BJ (cell line): ENCODE data around the gene GON7. TPM values are rescaled to one million over a fixed set of nuclear protein-coding genes. Genes with fewer than 3 reads are reported as not detected.
A peak's percentile ranks its signal among the peaks of the same experiment; 100 is the strongest.

Experiments
- CTCF ChIA-PET: fragments of 350-600 bp; formaldehyde crosslinking; extraction: SDS; loops from one replicate; lab custom pipeline; 2021; ENCODE audit warnings: antibody characterized with exemption, inconsistent platforms; lab: Yijun Ruan, JAX
- POLR2A ChIA-PET: fragments of 300-600 bp; sonication (Branson Sonifier 250); formaldehyde crosslinking; extraction: SDS; loops from one replicate; lab custom pipeline; 2021; ENCODE audit warnings: antibody characterized with exemption; lab: Charles Lee
- DNase-seq: peaks from one replicate; pipeline ENCODE4 v3.0.0-alpha.2; 2011; ENCODE audit warnings: low read depth
- H3K27me3 ChIP-seq: 2 replicates; pipeline ENCODE4 v1.6.0; 2011; ENCODE audit warnings: low read length; ENCODE audit not compliant: control insufficient read depth, insufficient read depth
- H3K36me3 ChIP-seq: 2 replicates; pipeline ENCODE4 v1.5.1; 2011; ENCODE audit warnings: low read length; ENCODE audit not compliant: control insufficient read depth, insufficient read depth
- H3K4me3 ChIP-seq: 2 replicates; pipeline ENCODE4 v1.5.1; 2011; ENCODE audit warnings: low read depth, mild to moderate bottlenecking, control low read depth, low read length
- CTCF ChIP-seq: IDR thresholded peaks from 2 replicates; pipeline ENCODE4 v1.5.1; 2011; ENCODE audit warnings: low read depth, mild to moderate bottlenecking, control low read depth, inconsistent platforms, low read length, moderate library complexity; ENCODE audit not compliant: insufficient read depth
- polyA plus RNA-seq: library from polyadenylated mRNA; depleted of rRNA; stranded (reverse); fragments of >200 nt; gene quantifications from 2 replicates; pipeline ENCODE4 v1.2.3, GENCODE V29; 2011

GON7 gene
- polyA plus RNA-seq, 1 experiment: 4.5 TPM

- peaks cover 3% of the 10 kb centered on the region for H3K36me3 ChIP-seq
- no peak for TF ChIP-seq CTCF
- CTCF ChIA-PET: no interaction called here
- no peak overlapping the region for H3K4me3 ChIP-seq
- DNase-seq: no peak
- POLR2A ChIA-PET: no interaction called here
- no peaks in the 10 kb centered on the region for H3K27me3 ChIP-seq
Measured at GRCh38 chr14:93214598-93214997, 7.7 kb upstream of the GON7 start.

DNA sequence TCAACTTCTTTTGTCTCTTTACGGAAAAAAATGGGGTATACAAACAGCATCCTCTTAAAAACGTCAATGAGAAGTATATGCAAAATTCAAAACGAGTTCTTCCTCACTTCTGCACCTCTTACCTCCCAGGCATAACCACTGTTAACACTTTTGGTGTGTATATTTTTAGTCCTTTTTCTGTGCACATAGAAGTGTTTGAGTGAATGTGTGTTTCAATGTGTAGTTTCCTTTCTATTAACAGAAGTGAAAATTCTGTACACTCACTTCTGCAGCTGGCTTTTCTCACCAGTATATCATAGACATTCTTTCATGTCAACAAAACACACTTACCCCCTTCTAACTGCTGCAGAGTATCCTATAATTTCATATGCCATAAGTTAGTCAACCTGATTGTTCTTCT is 5.6 kb upstream of the GON7 start:
- POLR2A ChIA-PET: no interaction called here
- CTCF ChIA-PET: no interaction called here

DNA sequence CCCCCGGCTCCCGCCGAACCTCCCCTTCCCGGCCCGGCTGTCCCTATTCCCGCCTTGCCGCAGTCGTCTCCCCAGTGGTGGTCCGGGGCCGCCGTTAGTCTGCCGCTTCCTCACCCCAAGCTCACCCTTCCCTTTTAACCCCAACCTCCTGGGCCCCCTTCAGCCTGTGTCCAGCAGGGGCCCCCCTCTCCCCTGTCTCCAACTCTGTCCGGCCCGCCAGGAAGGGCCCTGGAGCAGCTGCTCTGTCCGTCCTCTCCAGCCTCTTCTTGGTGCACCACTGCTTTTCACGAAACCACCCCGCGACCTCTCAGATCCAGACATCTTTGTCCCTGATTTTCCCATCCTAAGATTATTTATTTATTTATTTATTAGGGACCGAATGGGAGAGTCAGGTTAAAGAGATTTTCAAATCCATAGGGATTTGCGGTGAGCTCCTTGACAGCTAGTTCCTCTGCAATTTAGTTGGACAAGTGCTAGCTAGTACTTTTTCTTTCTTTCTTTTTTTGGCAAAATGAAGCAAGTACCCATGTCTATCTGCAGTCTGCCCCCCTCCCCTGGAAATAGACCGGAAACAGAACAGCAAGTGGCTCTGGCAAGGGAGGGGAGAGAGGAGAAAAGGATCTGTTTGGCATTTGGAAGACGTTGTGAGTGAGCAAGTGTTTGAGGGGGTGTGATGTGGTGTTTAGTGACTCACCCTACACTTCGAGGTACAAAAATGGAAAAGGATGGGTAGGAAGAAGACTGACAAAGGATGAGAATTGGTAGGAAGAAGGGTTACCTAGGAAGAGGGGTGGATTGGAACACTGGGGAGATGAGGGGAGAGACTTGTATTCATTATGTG is 823 bp upstream of the GON7 start:
- H3K27me3 ChIP-seq: no peaks in the 10 kb centered on the region
- H3K4me3 ChIP-seq: peak overlapping the region; percentile 96
- peak; percentile 64 for TF ChIP-seq CTCF
- ChIA-PET CTCF (interaction anchor here (0.6 to 1.9 kb wide), 23 partner anchors 10 to 1084 kb away, joined by 3 to 10 read pairs (median 3); no protein-coding TSS in a partner anchor), POLR2A (no interaction called here)
- no peak for DNase-seq
- H3K36me3 ChIP-seq: no peaks in the 10 kb centered on the region; the same call in 1 of the 2 replicates

More for the DNA sequence above, 5.6 kb upstream of the GON7 start:
- no peak for TF ChIP-seq CTCF
- Histone ChIP-seq H3K27me3 (no peaks in the 10 kb centered on the region), H3K4me3 (no peak overlapping the region), H3K36me3 (peaks cover 1% of the 10 kb centered on the region)
- DNase-seq: no peak

GRCh38 chr14:93201155-93201704 is 5.6 kb downstream of the GON7 start:
- ChIA-PET CTCF (no interaction called here), POLR2A (no interaction called here)
- DNase-seq: no peak
- H3K36me3 ChIP-seq: no peaks in the 10 kb centered on the region
- TF ChIP-seq CTCF: no peak
- no peaks in the 10 kb centered on the region for H3K27me3 ChIP-seq
- no peak overlapping the region for H3K4me3 ChIP-seq

- Histone ChIP-seq H3K27me3 (no peaks in the 10 kb centered on the region), H3K4me3 (no peak overlapping the region), H3K36me3 (no peaks in the 10 kb centered on the region)
- CTCF ChIA-PET: no interaction called here
- no peak for TF ChIP-seq CTCF
- no peak for DNase-seq
- POLR2A ChIA-PET: no interaction called here
Measured at GRCh38 chr14:93200553-93200952, 6.3 kb downstream of the GON7 start.
